ENCODE data around the gene STX8. TPM values are rescaled to one million over a fixed set of nuclear protein-coding genes. Genes with fewer than 3 reads are reported as not detected.

The STX8 gene
- total RNA-seq, 2 donors from 2014 or later, result 66.8 to 68.8 TPM

- DNase-seq (no peak), ATAC-seq (no peak)
- Mint-ChIP-seq H3K4me3 (no peak overlapping the region), H3K36me3 (ENCODE audit: low read depth) (no peaks in the 10 kb centered on the region), H3K4me1 (no peaks in the 10 kb centered on the region), H3K27me3 (no peaks in the 10 kb centered on the region), H3K27ac (no peak overlapping the region)
- no peaks in the 10 kb centered on the region for H3K9me3 ChIP-seq (ENCODE audit: control insufficient read depth, low read length, poor library complexity, severe bottlenecking)
Observed at GRCh38 chr17:9232591-9233270, 342.9 kb downstream of the STX8 start.

DNA sequence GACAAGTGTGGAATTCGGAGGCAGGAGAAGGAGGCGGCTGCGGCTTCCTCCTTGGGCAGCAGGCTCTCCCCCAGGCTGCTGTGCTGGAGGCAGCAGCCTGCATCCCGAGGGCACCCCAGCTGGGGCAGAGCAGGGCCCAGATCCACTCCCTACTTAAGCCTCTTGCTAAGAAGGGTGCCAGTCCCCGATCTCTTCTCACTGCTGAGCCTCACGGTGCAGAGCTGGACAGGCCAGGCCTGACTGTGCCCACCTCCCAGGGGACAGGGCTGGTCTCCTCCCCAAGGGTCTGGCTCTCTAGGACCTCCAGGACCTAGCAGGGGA, 343.5 kb downstream of the STX8 start:
- ATAC-seq, result no peak
- H3K4me1 Mint-ChIP-seq, result no peaks in the 10 kb centered on the region
- no peaks in the 10 kb centered on the region for H3K9me3 ChIP-seq (ENCODE audit: control insufficient read depth, low read length, poor library complexity, severe bottlenecking)
- no peak for DNase-seq
- H3K36me3 Mint-ChIP-seq (ENCODE audit: low read depth), result no peaks in the 10 kb centered on the region
- no peak overlapping the region for H3K27ac Mint-ChIP-seq
- no peak overlapping the region for H3K4me3 Mint-ChIP-seq
- no peaks in the 10 kb centered on the region for H3K27me3 Mint-ChIP-seq

DNA sequence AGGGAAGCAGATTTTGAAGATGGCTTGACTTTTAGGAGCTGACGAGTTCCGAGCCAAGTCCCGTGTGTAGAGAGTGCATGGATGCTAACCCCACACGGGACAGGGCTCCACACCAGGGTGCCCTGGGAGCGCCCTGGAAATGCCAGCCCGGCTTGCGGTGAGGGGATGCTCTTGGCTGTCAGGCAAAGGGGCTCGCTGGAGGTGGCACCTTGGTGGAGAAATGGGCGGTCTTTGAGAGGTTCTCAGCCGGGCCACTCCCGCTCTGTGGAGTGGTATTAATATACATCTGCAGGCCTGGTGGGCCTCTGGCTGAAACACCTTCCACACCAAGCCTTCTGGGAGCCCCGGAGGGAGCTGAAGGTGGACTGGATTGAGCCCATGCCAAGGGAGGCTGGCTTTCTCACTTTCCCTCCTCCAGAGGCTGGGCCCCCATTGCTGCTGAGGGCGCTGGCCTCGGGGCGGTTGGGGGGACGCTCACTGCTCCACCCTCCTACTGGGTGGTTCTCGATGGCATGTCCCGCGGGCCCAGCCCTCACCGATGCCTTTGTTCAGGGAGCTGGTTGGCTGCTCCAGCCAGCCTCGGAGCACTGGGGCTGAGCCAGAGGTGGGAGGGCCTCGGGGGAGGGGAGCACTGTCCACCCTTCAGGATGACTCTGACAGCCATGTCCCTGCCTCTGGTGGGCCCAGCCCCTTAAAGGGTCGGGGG, 344.0 kb downstream of the STX8 start:
- H3K27me3 Mint-ChIP-seq, result no peaks in the 10 kb centered on the region
- no peaks in the 10 kb centered on the region for H3K4me1 Mint-ChIP-seq
- ATAC-seq (no peak), DNase-seq (no peak)
- H3K27ac Mint-ChIP-seq, result no peak overlapping the region
- H3K9me3 ChIP-seq (ENCODE audit: control insufficient read depth, low read length, poor library complexity, severe bottlenecking), result no peaks in the 10 kb centered on the region
- H3K4me3 Mint-ChIP-seq, result no peak overlapping the region
- no peaks in the 10 kb centered on the region for H3K36me3 Mint-ChIP-seq (ENCODE audit: low read depth)

- Mint-ChIP-seq H3K36me3 (ENCODE audit: low read depth) (no peaks in the 10 kb centered on the region), H3K27ac (no peak overlapping the region), H3K4me3 (no peak overlapping the region), H3K4me1 (no peaks in the 10 kb centered on the region), H3K27me3 (no peaks in the 10 kb centered on the region)
- DNase-seq, result no peak
- no peak for ATAC-seq
- H3K9me3 ChIP-seq (ENCODE audit: control insufficient read depth, low read length, poor library complexity, severe bottlenecking), result no peaks in the 10 kb centered on the region
Observed at GRCh38 chr17:9230861-9231260, 344.8 kb downstream of the STX8 start.

DNA sequence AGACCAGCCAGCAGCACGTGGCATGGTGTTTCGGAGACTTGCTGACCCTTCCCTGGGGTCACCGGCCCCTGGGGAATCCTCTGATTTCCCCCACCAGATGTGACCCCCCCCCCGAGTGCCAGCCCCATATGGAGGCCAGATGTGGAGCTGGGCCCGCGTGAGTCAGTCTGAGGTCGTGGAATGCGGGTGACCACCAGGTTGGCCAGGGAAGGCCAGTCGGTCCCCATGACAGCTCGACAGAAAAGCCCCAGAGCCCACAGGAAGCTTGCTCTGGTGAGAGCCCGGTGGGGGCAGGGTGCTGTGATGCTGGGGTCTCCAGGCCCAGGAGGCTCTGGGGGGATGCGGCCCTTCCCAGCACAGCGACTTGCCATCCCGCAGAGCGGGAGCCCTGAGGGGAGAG, 345.3 kb downstream of the STX8 start:
- Mint-ChIP-seq H3K36me3 (ENCODE audit: low read depth) (no peaks in the 10 kb centered on the region), H3K27ac (no peak overlapping the region)

DNA sequence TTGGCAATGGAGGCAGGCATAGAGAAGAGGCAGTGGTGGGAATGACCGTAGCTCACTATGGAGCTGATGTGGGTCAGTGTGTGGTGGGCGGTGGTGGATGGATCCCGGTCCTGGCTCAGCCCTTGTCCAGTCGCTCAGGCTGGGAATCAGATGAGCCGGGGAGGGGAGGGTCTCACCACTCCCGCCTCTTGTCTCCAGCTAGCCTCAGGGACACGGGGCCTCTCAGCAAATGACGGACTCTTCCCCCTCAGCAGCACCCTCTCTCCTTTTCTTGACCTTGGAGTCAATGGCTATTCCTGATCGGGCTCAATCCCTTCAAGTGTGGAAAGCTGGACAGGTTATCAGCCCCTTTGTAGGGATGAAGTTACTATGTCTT, 345.8 kb downstream of the STX8 start:
- no peak for ATAC-seq
- Mint-ChIP-seq H3K27ac (no peak overlapping the region), H3K27me3 (no peaks in the 10 kb centered on the region), H3K4me3 (no peak overlapping the region), H3K36me3 (ENCODE audit: low read depth) (no peaks in the 10 kb centered on the region), H3K4me1 (no peaks in the 10 kb centered on the region)
- H3K9me3 ChIP-seq (ENCODE audit: control insufficient read depth, low read length, poor library complexity, severe bottlenecking), result no peaks in the 10 kb centered on the region
- DNase-seq, result no peak

More for the DNA sequence above, 345.3 kb downstream of the STX8 start:
- DNase-seq, result no peak
- ATAC-seq, result no peak
- no peaks in the 10 kb centered on the region for H3K4me1 Mint-ChIP-seq
- no peaks in the 10 kb centered on the region for H3K27me3 Mint-ChIP-seq
- H3K4me3 Mint-ChIP-seq, result no peak overlapping the region
- no peaks in the 10 kb centered on the region for H3K9me3 ChIP-seq (ENCODE audit: control insufficient read depth, low read length, poor library complexity, severe bottlenecking)

DNA sequence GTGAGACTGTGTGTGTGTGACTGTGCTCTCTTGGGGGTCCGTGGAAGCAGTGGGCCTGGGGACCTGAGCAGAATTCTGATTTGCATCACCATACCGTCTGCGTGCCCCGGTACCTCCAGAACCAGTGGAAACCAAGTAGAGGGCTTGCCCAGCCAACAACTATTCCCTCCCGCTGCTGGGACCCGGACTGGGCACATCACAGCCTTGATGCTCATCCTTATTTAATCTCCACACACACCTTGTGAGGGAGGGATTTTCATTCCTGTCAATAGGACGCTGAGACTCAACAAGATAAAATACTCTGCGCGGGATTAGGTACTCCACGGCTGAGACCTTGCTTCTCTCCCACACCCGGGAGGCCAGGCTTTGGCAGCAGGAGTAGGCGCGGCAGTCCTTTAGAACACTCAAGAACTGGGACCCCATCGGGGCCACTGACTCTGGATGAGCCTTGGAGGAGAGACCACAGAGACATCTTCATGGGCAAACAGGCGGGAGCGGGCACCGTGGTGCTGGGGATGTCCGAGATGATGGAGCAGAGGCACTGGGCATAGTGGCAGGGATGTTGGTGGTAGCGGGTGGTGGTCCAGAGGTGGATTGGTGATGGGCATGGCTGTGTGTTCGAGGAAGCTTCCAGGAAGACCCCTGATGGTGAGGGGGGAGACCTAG, 346.3 kb downstream of the STX8 start:
- Mint-ChIP-seq H3K27ac (no peak overlapping the region), H3K4me3 (no peak overlapping the region), H3K36me3 (ENCODE audit: low read depth) (no peaks in the 10 kb centered on the region), H3K27me3 (no peaks in the 10 kb centered on the region), H3K4me1 (no peaks in the 10 kb centered on the region)
- ATAC-seq (no peak), DNase-seq (no peak)
- H3K9me3 ChIP-seq (ENCODE audit: control insufficient read depth, low read length, poor library complexity, severe bottlenecking), result no peaks in the 10 kb centered on the region

DNA sequence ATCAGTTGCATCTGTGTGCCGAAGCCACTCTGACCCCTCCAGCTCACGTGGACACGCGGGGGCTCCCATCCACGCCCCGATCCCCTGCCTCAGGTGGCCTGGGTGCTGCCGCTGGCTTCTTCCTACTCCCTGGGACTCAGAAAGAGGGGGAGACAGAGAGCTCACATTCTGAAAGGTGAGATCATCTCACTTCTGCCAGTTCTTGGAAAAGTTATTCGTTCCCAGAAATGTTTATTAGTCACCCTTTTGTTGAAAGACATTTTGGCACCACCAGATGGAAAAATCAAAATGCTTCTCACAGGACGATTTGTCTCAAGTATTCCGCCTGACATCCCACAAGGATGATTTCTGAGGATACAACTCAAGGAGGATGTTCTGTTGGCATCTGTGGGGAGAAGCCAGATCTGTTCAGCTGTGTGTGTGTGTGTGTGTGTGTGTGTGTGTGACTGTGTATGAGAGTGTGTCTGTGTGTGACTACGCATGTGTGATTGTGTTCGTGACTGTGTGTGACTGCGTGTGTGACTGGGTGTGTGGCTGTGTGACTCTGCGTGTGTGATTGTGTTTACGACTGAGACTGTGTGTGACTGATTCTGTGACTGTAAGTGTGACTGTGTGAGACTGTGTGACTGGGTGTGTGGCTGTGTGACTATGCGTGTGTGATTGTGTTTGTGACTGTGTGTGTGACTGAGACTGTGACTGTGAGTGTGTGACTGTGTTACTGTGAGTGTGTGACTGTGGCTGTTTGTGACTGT, 347.0 kb downstream of the STX8 start:
- Mint-ChIP-seq H3K4me3 (no peak overlapping the region), H3K36me3 (ENCODE audit: low read depth) (no peaks in the 10 kb centered on the region), H3K27me3 (no peaks in the 10 kb centered on the region), H3K4me1 (no peaks in the 10 kb centered on the region), H3K27ac (no peak overlapping the region)
- H3K9me3 ChIP-seq (ENCODE audit: control insufficient read depth, low read length, poor library complexity, severe bottlenecking), result no peaks in the 10 kb centered on the region
- DNase-seq (no peak), ATAC-seq (no peak)

GRCh38 chr17:9227819-9228407, 347.7 kb downstream of the STX8 start:
- Mint-ChIP-seq H3K4me1 (no peaks in the 10 kb centered on the region), H3K4me3 (no peak overlapping the region), H3K27me3 (no peaks in the 10 kb centered on the region), H3K27ac (no peak overlapping the region), H3K36me3 (ENCODE audit: low read depth) (no peaks in the 10 kb centered on the region)
- DNase-seq (no peak), ATAC-seq (no peak)
- H3K9me3 ChIP-seq (ENCODE audit: control insufficient read depth, low read length, poor library complexity, severe bottlenecking), result no peaks in the 10 kb centered on the region

- Mint-ChIP-seq H3K27ac (no peak overlapping the region), H3K36me3 (ENCODE audit: low read depth) (no peaks in the 10 kb centered on the region), H3K27me3 (no peaks in the 10 kb centered on the region), H3K4me3 (no peak overlapping the region), H3K4me1 (peaks cover 2% of the 10 kb centered on the region)
- ATAC-seq (peak; percentile 94), DNase-seq (peak in 2 of 3 donors; percentile 38 to 48)
- no peaks in the 10 kb centered on the region for H3K9me3 ChIP-seq (ENCODE audit: control insufficient read depth, low read length, poor library complexity, severe bottlenecking)
Observed at GRCh38 chr17:9226794-9227135, 348.9 kb downstream of the STX8 start.

GRCh38 chr17:9226130-9226793, 349.4 kb downstream of the STX8 start:
- H3K9me3 ChIP-seq (ENCODE audit: control insufficient read depth, low read length, poor library complexity, severe bottlenecking), result no peaks in the 10 kb centered on the region
- H3K27ac Mint-ChIP-seq, result no peak overlapping the region
- H3K4me1 Mint-ChIP-seq, result peaks cover 2% of the 10 kb centered on the region
- ATAC-seq, result no peak
- H3K36me3 Mint-ChIP-seq (ENCODE audit: low read depth), result no peaks in the 10 kb centered on the region
- H3K27me3 Mint-ChIP-seq, result no peaks in the 10 kb centered on the region
- no peak for DNase-seq
- H3K4me3 Mint-ChIP-seq, result no peak overlapping the region

DNA sequence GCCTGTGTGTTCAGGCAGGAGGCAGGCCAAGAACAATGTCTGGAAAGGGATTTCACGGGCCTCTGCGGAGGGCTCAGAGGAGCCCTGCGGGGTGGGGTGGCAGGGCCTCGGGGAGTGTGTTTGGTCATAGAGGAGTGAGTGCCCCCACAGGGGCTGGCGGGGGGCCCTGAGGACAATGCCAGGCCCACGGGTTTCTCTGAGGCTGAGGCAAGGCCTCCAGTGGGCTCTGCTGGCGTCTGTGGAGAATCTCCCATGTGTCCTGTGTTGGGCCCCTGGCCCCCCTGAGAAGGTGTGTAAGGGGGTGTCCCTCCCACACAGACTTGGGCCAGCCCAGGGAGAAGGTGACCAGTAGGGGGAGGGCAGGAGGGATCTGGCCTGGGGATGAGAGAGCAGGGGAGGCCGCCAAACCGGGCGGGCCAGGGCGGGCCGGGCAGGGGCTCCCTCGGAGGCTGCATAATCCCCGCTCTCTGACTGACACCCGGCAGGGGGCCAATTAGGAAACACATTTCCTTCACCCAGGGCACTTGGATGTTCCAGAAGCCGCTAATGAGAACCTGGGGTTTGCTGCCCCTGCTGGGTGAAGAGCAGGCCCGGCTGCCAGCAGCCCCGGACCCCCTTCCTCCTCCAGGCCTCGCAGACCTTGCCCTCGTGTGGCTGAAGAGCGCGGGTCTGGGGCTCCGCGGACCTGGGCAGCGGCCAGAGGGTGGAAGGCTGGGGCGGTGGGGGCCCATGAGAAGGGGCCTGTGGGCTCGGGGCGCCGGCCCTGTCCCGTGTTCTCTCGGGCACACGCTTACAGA, 350.1 kb downstream of the STX8 start:
- Mint-ChIP-seq H3K27me3 (no peaks in the 10 kb centered on the region), H3K36me3 (ENCODE audit: low read depth) (no peaks in the 10 kb centered on the region), H3K27ac (peak overlapping the region; percentile 44), H3K4me1 (peaks cover 2% of the 10 kb centered on the region), H3K4me3 (no peak overlapping the region)
- ATAC-seq (no peak), DNase-seq (no peak)
- no peaks in the 10 kb centered on the region for H3K9me3 ChIP-seq (ENCODE audit: control insufficient read depth, low read length, poor library complexity, severe bottlenecking)

Measured in T-helper 17 cell (primary cell).